ENCODE data around the gene ZFYVE28. TPM values are rescaled to one million over a fixed set of nuclear protein-coding genes. Genes with fewer than 3 reads are reported as not detected.

The ZFYVE28 gene
- total RNA-seq, 1 donor from 2014 or later, result 2.0 TPM

DNA sequence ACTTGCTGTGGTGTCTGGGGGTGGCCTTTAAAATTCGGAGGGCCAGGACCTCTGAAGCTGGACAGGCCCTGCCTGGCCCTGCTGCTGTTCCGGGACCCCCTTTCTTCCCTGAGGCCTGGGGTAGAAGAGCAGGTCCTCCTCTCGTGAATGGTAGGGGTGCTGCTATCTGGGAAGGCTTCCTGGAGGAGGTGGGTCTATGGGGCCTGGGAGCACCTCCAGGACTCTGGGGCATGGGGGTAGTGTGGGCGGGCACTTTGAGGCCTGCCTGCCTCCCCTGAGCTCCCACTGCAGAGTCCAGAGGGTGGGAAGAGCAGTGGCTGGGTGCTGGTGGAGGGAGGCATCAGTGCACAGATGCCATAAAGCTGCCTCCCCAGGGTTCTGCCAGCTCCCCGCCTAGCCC is 151.6 kb downstream of the ZFYVE28 start:
- Histone ChIP-seq H3K27me3 (ENCODE audit: control insufficient read depth, insufficient read depth, low read length) (peaks cover 4% of the 10 kb centered on the region), H3K4me3 (ENCODE audit: low read depth, low read length) (no peak overlapping the region), H3K36me3 (ENCODE audit: control insufficient read depth, insufficient read depth, low read length) (no peaks in the 10 kb centered on the region)
- DNase-seq (ENCODE audit: low read depth), result no peak
- TF ChIP-seq, protein P1, sequence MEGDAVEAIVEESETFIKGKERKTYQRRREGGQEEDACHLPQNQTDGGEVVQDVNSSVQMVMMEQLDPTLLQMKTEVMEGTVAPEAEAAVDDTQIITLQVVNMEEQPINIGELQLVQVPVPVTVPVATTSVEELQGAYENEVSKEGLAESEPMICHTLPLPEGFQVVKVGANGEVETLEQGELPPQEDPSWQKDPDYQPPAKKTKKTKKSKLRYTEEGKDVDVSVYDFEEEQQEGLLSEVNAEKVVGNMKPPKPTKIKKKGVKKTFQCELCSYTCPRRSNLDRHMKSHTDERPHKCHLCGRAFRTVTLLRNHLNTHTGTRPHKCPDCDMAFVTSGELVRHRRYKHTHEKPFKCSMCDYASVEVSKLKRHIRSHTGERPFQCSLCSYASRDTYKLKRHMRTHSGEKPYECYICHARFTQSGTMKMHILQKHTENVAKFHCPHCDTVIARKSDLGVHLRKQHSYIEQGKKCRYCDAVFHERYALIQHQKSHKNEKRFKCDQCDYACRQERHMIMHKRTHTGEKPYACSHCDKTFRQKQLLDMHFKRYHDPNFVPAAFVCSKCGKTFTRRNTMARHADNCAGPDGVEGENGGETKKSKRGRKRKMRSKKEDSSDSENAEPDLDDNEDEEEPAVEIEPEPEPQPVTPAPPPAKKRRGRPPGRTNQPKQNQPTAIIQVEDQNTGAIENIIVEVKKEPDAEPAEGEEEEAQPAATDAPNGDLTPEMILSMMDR (IDR thresholded peaks at IDR 0.05; ENCODE audit: insufficient read depth, low read length, poor library complexity, severe bottlenecking), result no peak

DNA sequence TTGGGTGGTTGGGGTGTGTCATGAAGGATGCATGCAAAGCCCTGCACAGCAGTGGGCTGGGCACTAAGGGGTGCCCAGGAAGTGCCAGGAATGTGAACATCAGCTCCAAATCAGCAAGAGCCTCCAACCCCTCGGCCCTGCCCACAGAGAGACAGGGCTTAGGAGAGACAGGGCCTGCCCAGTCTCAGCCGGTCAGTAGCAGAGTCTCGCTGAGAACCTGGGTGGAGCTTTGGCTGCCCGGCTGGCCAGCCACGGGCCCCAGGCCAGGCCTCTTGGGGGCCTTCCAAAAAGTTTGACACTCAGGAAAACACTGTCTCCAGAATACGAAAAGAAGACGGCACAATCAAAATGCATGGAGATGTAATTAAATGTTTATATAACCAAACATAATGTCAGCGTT is 152.3 kb downstream of the ZFYVE28 start:
- TF ChIP-seq, protein P1 (IDR thresholded peaks at IDR 0.05; ENCODE audit: insufficient read depth, low read length, poor library complexity, severe bottlenecking), result no peak
- no peak for DNase-seq (ENCODE audit: low read depth)
- no peak overlapping the region for H3K4me3 ChIP-seq (ENCODE audit: low read depth, low read length)
- H3K36me3 ChIP-seq (ENCODE audit: control insufficient read depth, insufficient read depth, low read length), result no peaks in the 10 kb centered on the region
- peaks cover 4% of the 10 kb centered on the region for H3K27me3 ChIP-seq (ENCODE audit: control insufficient read depth, insufficient read depth, low read length)

DNA sequence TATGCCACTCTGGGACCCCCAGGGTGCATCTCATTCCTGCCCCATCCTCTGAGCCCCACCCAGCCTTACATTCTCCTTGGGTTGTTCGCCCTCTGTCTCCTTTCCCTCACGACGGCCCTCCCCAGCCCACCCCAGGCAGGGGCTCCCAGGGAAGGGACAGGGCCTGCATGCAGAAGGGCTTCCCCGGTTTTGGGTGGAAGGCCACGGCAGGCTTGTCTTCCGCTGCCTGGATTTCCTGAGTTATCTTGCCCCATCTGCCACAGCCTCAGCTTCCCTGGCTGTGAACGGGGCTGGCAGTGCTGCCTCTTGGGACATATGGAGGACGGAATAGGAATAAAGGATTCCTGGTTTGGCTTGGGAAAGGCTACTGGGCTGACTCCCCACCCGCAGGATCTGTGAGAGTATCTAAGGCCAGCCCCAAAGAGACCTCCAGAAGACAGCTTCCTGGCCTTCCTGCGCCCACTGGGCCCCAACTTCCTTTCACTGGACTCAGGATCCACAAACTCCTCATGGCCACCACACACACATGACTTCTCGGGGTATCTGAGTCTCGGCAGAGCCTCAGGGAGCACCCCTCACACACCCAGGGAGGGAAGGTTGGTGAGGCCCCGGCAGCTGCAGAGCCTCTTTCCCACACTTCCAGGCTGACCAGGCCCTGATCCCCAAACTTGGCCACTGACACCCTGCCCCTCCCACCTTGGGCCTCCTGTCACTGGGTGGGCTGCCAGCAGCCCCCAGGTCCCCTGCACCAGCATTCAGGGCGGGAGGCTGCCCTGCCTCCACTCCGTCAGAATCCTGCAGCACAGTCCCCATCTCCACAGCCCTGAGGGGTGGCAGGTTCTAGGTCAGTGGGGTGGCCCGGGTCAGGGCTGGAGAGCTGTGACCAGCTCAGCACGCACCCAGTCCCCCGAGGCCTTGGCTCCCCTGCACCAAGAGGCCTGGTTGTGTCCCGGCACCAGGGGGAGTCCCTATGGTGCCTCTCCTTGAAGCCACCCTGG is 153.0 kb downstream of the ZFYVE28 start:
- no peak for DNase-seq (ENCODE audit: low read depth)
- Histone ChIP-seq H3K36me3 (ENCODE audit: control insufficient read depth, insufficient read depth, low read length) (no peaks in the 10 kb centered on the region), H3K27me3 (ENCODE audit: control insufficient read depth, insufficient read depth, low read length) (peaks cover 4% of the 10 kb centered on the region), H3K4me3 (ENCODE audit: low read depth, low read length) (no peak overlapping the region)
- TF ChIP-seq, protein P1 (IDR thresholded peaks at IDR 0.05; ENCODE audit: insufficient read depth, low read length, poor library complexity, severe bottlenecking), result no peak

DNA sequence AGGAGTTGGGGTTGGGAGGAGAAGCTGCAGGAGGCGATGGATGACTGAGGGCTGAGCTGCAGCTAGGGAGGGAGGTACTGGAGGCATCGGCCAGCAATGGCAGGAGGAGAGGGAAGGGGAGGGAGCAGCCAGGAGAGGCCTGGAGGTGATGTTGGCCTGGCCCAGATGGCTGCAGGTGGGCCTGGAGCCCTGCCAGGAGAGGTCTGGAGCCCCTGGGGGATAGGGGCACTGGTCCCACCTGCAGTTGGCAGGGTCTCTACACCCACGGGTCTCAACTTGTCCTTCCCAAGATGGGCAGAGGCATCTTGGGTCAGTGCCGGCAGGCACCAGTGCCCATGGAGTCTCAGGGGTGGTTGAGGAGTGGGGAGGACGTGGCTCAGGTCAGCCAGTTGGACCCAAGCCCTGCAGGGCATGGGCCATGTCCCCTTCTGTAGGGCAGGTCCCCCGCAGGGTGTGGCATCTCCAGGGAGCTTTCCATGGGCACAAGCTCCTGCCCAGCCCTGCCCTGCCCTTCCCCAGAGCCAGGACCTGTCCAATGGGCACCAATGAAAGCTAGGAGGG is 153.9 kb downstream of the ZFYVE28 start:
- Histone ChIP-seq H3K4me3 (ENCODE audit: low read depth, low read length) (no peak overlapping the region), H3K27me3 (ENCODE audit: control insufficient read depth, insufficient read depth, low read length) (peaks cover 4% of the 10 kb centered on the region), H3K36me3 (ENCODE audit: control insufficient read depth, insufficient read depth, low read length) (no peaks in the 10 kb centered on the region)
- TF ChIP-seq, protein P1 (IDR thresholded peaks at IDR 0.05; ENCODE audit: insufficient read depth, low read length, poor library complexity, severe bottlenecking), result no peak
- DNase-seq (ENCODE audit: low read depth), result no peak

DNA sequence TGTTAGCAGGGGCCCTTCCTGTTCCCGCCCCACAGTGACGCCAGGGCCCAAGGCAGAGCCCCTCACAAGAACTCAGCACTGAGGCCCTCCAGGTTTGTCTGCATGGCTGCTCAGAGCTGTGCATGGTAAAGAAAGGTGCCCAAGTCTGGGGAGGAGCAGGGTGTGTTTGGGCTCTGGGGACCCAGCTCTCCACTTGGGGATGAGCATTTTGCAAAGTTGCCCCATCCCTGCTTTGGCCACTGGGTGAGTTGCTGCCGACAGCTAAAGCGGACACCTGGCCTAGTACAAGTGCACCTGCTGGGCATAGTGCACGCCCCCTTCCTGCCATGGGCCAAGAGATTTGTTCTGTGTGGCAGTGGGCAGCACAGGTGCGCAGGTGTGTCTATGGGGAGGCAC is 154.5 kb downstream of the ZFYVE28 start:
- Histone ChIP-seq H3K27me3 (ENCODE audit: control insufficient read depth, insufficient read depth, low read length) (peaks cover 2% of the 10 kb centered on the region), H3K36me3 (ENCODE audit: control insufficient read depth, insufficient read depth, low read length) (no peaks in the 10 kb centered on the region), H3K4me3 (ENCODE audit: low read depth, low read length) (no peak overlapping the region)
- no peak for DNase-seq (ENCODE audit: low read depth)
- TF ChIP-seq, protein P1 (IDR thresholded peaks at IDR 0.05; ENCODE audit: insufficient read depth, low read length, poor library complexity, severe bottlenecking), result no peak

Data from kidney epithelial cell (primary cell).